ENCODE results near the gene HAGH.

DNA sequence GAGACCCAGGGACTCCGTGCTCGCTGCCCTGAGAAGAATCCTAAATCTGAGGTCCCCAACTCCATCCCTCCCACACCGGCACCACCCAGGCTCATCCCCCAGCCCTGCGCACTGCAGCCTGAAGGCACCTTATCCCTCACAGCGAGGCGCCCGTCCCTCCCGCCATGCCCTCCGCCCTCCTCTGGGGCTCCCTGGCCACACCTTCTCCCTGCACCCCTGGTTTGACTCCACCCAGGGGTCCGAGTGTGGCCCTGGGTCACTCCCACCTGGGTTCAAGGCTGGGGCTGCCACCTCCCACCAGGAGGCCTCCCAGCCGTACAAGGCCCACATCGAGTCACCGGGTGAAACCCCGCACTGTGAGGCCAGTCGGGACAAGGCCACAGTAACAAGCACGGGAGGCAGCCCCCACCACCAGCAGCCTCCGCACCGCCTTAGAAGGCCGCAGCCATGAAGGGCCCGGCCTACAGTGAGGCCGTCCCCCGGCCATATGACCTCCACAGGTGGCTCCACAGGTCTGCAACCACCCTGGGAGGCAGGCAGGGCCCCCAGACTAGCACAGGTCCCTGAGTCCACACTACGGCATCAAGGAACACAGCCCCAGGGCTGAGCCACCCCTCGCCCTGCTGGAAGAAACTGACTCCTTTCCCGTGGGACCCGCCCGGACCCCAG is 8.3 kb downstream of the HAGH start:
- no peak for TF ChIP-seq POLR2A (IDR thresholded peaks at IDR 0.05; ENCODE audit: low read depth, low read length)
- TF ChIP-seq POLR2AphosphoS5 (IDR thresholded peaks at IDR 0.05; ENCODE audit: low read depth, low read length), result no peak
- no peak for TF ChIP-seq TAF1 (IDR thresholded peaks at IDR 0.05; ENCODE audit: borderline replicate concordance, low read depth, low read length)
